SKM-1 treated with dmso at 0.1 percent for 144 hours (cell line): ENCODE results near the gene PER2.
"Not testable (repeated sequence)": the region's sequence is repeated elsewhere in the genome, so short reads cannot be mapped to it uniquely, and the experiment has no call there.

ENCODE experiments used
- DNase-seq: peaks from one replicate; lab custom pipeline; 2025; ENCODE audit not compliant: unreplicated experiment; lab: John Stamatoyannopoulos, UW

PER2 gene

DNA sequence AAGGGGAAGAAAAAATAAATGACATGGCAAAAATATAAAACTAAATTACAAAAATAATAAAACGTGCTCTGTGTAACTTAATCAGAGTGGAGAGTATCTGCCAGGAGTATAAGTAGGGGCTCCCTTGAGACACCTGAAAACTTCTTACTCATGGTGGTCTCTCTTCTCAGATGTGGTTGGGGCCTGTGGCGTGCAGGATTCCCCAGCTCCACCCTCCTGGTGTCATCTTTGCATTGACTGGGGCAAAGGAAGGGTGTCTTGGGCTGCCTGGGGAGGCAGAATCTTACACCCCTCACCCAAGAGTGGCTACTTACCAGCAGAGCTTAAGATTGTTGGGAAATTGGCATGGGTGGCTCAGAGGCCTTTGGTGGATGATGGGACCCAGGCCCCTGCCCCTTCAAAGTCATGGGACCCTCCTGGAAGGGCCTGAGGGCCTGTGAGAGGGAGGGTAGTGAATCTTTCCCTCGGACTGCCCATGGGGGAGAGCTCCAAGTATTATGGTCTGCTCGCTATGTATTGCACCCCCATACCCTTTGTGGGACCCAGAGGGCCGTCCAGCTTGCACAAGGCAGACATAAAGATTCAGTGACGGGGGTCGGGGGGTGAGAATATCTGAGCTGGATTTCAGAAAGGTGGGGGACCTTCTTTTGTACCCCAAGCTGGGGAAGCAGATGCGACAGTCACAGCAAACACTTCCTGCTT lies 25.0 kb upstream of the PER2 start:
- no peak for DNase-seq

DNA sequence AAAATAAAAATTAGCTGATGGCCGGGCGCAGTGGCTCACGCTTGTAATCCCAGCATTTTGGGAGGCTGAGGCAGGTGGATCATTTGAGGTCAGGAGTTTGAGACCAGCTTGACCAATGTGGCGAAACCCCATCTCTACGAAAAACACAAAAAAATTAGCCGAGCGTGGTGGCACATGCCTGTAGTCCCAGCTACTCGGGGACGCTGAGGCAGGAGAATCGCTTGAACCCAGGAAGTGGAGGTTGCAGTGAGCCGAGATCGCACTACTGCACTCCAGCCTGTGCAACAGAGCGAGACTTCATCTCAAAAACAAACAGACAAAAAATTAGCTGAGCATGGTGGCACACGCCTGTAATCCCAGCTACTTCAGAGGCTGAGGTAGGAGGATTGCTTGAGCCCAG lies 22.3 kb upstream of the PER2 start:
- DNase-seq: not testable (repeated sequence)

DNA sequence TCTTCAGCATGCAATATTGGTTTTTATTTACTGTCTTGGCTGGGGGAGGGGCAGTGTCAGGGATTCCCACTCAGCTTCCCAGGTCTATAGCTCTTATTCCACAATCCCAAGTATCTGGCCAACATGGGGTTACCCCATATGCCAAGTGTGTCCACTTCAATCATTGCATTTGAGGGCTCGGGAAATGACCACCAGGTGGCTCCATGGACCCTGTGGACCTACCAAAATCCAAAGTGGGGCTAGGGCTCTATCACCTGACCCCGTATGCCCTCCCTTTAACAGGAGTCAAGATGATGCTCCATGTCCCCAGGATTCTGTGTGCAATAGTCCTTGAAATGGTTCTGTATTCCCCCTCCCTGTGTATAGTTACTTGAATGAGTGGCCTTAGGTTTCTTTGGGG lies 19.8 kb upstream of the PER2 start:
- DNase-seq: no peak

DNA sequence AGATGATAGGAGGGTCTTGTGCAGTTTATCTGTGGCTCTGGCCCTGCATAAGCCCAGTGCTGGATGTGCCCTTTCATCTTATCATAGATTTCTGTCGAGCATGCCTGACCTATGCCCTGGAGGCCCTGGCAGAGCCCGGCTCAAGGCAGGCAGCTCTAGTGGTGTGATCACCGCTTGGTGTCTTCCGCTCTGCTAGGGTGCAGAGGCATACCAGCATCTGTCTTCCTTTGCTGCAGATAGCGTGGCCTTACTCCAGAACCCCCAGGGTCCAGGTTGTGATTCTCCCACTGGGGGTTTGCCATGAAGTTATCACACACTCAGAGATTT lies 18.2 kb upstream of the PER2 start:
- no peak for DNase-seq

DNA sequence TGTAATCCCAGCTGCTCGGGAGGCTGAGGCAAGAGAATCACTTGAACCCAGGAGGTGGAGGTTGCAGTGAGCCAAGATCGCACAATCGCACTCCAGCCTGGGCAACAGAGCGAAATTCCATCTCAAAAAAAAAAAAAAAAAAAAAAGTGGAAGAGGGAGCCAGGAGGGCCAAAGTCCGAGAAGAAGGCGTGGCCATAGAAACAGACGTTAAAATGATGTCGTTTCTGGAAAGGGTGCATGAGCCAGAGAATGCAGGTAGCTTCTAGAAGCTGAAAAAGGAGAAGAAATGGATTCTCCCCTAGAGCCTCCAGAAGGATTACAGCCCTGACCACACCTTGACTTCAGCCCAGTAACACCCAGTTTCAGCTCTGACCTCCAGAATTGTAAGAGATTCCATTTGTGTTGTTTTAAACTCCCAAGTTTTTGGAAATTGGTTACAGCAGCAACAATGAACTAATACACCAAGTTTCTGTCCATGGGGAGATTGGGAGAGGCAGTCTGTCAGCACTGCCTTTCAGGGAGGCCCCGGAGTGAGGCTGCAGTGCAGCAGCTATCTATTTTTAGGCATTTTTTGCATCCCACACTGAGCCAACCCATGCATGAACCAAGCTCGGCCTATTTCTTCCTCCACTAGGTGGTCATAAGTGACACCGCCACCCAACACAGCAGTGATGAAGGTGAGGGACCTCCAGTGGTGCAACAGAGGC lies 17.7 kb upstream of the PER2 start:
- DNase-seq: no peak

DNA sequence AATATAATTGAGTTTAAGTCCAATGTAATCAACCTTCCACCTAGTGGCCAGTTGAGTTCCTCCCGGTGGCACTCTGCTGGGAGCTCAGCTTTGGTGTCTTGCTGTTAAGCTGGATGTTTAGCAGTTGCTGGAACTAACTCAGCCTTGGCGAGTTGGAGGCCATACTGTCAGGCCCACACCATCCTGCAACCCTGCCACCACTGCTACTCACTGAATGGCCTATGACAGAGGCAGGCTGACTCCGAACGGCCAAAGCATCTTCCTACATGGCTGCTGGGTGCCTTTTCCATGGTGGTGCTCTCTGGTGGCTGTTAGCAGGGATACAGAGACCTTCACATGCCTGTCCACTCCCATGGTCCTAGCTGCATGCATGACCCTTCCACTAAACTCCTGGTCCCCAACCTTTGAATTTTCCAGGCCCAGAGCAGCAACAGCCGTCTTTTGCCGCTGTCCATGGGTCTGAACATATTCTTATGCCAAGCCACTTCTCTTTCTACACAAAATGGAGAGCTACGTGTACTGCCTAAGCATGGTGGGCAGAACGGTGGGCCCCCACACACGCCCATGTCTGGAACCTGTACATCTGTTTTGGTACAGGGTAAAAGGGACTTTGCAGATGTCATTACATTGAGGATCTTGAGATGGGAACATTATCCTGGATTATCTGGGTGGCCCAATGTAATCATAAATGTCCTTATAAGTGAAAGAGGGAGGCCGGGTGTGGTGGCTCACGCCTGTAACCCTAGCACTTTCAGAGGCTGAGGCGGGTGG lies 16.9 kb upstream of the PER2 start:
- DNase-seq: no peak

DNA sequence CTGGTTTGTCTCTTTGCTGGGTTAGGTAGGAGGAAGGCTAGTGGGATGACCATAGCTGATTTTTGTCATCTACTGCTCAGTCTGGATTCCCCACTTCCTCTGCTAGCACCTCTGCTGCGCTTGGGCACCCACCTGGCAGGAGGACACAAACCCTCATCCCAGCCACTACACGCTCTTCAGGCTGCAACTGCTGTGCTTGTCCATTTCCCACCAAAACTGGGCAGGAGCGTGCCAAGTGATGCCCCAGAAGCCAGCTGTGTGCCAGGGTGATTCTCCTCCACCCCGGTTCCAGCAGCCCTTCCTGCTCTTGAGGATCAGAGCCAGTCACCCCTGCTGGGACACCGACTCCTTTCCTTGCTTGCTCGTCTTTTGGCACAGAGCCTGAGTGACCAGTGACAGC lies 15.7 kb upstream of the PER2 start:
- no peak for DNase-seq

DNA sequence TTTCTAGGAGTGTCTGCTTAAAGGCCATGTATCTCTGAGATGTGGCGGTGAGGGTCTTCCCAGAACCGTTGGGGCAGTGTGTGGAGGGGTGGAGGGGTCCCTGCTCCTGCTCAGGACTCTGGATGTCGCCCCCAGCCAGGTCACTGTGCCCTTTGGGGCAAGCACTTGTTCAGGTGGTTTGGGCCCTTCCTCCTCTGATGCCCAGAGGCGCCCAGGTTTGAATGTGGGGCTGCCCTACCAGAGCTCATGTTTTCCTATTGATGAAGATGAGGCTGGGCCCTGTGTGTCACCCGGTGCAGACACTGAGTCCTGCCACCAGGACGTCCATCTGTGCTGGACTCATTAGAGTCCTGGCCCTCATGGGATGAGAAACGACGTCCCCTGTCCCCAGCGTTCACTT lies 14.3 kb upstream of the PER2 start:
- DNase-seq: no peak

DNA sequence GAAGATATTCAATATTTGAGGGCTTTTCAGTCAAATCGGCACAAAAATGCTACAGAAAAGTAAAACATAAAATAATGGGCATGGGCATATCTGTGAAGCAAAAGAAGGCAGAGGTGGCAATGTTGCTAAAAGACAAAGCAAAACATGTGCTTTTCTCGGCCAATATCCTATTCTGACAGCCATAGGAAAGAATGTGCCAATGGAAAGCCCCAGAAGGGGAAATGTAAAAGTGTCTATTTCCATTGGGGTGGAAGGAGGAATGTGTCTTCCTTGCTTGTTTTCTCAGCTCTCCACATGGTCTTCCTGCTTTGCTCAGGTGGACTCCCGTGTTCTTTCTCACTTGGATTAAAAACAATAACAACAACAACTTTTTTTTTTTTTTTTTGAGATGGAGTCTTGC lies 13.7 kb upstream of the PER2 start:
- DNase-seq: no peak

DNA sequence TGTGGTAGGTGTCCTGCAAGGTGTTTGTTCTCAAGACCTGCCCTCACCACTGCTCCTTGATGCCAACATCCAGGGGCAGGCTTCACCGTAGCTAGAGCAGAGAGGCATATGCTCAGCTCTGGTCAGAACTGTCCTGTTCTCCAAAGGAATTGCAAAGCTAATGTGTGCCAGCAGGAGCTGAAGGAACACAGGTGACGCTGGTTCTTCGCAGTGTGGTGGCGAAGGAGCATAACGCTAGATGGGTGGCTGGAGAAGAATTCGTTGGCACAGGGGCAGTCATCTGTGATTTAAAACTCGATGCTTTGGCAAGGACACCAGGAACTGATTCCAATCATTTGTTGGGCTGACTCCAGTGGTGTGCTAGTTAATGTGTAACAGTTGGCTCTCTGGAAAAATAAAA lies 11.4 kb upstream of the PER2 start:
- DNase-seq: no peak

DNA sequence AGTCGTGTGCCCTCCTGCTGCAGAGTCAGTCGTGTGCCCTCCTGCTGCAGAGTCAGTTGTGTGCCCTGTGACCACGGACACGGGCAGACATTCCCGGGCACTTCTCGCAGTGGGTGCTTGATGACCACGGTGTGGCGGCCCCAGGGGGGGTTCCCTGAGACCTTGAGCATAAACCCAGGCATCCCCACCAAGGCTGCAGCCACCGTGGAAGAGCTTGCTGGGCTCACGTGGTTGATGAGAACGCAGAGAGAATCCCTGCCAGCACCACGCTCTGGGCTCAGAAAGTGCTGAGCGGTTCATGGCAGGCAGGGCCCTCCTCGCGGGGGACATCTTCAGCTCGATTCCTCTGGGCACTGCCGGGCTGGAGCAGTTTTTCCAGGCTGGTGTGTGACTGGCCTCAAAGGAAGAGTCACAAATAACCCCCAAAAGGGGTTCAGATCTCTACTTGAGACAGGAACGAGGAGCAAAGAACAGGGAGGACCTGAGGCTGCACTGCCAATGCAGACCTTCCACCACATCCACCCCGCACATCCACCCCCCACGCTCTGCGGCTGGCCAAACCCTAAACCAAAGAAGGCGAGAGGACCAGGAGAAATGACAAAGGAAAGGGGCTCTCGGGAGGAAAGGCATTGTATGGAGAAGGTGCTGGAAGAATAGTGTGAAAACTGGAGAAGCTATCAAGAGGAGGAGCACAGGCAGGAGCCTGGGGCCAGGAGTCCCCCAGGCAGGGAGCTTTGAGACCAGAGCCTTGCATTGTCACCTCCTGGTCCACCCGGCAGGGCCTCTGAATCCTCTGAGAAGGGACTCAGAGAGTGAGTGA lies 8.4 kb upstream of the PER2 start:
- no peak for DNase-seq

DNA sequence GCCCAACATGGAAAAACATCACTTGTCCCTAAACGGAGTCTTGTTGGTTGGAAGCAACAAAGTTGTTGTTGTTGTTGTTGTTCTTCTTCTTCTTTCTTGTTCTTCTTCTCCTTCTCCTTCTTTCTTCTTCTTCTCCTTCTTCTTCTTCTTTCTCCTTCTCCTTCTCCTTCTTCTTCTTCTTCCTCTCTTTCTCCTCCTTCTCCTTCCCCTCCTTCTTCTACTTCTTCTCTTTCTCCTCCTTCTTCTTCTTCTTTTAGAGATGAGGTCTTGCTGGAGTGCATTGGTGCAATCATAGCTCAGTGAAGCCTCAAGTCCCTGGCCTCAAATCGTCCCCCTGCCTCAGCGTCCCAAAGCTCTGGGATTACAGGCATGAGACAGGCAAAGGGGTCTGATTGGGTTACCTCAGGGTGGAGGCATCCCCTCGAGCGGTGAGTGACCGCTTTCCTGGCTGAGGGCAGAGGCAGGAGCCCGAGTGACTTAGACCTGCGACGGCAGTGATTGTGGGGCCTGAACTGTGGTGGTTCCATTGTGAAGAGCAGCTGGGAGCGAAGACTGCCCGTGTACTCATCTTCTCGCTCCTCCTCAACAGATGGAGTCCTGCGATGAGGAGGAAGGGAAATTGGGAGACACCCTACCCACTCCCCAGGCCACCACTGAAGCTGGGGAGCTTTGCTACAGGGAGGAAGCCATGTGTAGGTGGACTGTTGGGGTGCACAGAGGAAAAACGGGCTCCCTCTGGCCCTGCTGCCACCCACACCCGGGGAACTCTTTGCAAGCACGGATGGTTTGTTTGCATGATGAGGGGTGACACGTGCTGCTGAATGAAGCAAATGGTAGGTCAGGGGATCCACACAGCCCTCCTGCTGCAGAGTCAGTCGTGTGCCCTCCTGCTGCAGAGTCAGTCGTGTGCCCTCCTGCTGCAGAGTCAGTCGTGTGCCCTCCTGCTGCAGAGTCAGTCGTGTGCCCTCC lies 7.0 kb upstream of the PER2 start:
- DNase-seq: no peak

DNA sequence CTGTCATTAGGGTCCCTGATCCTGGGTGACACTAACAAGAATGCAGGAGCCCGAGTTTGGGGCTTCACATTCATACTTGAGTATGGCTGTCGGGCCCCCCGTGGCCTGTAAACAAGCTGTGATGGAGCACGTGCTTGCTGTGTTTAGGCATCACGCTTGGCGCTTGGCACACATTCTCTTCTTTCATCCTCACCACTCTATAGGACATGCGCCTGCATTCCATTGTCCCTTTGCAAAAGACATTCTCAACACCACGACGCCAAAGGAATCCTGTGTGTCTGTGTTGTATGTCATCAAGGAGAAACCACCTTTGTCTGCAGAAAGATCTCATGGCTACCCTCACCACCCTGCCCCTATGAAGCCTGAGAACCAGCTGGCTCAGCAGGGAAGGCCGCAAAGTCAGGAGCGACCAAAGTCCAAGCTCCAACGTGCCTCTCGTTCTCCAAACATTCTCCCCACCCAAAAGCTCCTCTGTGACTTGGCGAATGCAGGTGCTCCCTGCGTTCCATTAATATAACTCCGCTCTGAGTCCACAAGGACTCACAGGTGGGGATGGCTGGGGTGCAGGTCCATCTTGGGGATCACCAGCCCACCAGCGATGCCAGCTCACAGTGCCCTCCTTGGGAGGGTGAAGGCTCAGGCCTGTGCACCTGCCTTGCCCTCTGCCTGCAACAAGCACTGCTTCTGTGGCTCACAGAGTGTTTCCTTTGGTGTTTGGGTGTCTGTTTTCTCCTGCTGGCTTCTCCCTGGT lies 6.2 kb upstream of the PER2 start:
- DNase-seq: no peak

DNA sequence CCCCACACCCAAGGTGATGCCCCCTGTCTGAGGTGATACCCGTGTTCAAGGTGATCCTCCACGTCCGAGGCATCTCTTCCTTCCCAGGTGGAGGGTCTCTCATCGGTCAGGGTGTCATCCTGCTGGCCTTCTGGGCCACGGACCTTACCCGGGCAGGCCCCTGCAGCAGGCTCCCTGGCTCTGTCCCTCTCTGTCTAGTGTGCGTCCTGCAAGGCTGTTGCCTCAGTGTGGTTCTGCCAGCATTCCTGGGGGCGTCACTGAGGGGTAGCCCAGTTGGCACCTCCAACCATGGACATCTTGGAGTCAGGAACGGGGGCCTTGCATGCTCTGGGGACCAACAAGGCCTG lies 5.6 kb upstream of the PER2 start:
- DNase-seq: no peak

DNA sequence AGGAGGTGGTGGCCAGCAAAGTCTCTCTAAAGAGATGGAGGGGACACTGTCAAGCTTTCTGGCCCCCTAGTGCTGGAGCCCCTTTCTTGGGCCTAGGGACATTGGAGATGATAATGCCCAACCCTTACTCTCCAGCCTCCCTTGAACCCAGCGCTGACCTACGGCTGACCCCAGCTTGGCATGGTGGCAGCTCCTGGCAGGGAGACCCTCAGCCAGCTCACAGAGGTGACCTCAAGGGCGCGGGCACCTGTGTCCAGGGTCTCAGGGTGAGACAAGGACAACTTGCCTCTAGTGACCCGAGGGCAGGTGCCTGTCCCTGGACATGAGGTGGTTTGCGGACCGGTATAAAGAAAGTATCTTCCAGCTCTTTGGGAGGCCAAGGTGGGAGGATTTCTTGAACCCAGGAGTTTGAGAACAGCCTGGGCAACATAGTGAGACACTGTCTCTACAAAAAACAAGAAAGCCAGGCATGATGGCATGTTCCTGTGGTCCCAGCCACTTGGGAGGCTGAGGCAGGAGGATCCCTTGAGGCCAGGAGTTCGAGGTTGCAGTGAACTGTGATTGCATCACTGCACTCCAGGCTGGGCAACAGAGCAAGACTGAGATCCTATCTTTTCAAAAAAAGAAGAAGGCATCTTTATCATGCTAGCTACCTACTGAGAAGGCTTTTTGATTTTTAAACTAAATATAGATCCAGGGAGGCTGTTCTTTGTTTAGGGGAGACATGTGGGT lies 3.3 kb upstream of the PER2 start:
- no peak for DNase-seq

DNA sequence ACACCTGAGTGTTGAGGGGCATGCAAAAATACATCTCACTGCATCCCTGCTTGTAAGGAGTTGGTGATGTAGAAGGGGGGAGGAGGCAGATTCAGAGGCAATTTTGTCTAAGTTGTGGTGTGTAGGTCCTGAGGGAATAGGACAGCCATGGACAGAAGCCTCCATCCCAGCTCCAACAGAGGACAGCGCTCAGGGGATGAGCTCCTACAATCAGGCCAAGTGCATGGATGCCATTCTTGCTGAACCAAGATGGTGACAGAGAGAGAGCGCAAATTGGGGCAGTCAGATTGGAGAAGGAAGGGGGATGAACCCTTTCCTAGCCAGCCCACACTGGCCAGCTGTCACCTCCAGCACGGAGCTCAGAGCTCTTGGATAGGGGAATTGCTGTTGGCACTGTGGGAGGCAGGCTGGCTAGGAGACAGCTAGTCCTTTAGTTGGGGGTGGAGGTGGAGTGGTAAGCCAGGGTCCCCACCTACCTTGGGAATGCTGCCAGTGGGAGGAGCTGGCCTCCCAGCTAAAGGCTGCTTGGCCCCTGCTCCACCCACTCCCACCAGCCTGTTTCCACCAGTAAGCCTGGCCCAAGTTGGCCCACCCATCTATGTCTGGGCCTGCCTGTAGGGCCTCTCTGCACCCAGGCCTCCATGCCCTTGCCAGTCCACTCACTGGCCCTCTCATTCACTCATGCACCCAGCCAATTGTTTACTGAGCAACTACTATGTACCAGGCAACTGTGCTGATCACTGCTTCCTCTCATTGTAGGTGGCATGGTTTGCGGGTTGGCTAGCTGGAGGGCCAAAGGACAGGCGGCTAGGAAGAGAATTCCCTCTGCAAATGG lies 2.5 kb upstream of the PER2 start:
- no peak for DNase-seq

DNA sequence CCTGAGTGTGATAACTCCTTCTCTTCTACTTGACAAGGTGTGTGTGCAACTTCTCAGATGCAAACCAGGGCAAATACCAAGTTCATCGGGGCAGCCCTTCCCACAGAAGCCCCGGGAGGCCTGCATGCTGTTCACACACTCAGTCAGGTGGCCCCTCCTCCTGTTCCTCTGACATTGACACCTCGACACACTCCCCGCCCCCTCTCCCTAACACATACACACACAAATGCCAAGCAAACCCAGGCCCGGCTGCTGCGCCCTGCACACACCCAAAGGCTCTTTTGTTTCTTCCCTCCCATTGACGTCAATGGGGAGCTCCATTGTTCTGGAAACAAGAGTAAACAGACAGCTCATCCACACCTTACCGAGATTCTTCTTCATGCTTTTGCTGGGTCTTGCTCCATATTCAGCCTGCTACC lies 1.7 kb upstream of the PER2 start:
- no peak for DNase-seq

DNA sequence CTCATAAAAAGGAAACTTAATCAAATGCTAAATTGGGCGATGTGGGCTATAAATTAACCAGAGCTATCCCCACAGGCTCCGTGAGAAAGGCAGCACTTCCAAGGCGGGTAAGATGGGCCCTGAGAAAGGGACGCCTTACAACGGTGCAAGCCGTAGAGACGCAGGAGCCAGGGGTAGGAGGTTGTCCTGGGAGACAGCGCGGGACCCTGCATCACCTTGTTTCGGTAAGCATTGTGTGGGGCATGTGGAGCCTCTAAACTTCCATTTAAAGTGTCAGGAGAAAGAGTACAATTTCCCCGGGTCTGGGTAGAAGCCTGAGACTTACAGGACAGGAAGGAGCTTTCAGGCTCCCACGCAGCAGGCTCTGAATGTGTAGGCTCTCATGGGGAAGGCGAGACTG lies 1.2 kb upstream of the PER2 start:
- DNase-seq: no peak
